ENCODE measurements around the gene ARSK.

The ARSK gene

GRCh38 chr5:95647886-95648860, 93.3 kb downstream of the ARSK start:
- peak; percentile 76 for DNase-seq (ENCODE audit: low read depth)

GRCh38 chr5:95649274-95649673, 94.4 kb downstream of the ARSK start:
- DNase-seq (ENCODE audit: low read depth): no peak

GRCh38 chr5:95649842-95650620, 95.1 kb downstream of the ARSK start:
- no peak for DNase-seq (ENCODE audit: low read depth)

- no peak for DNase-seq (ENCODE audit: low read depth)
Measured at GRCh38 chr5:95652849-95653248, 97.9 kb downstream of the ARSK start.

GRCh38 chr5:95654196-95654595, 99.3 kb downstream of the ARSK start:
- DNase-seq (ENCODE audit: low read depth): no peak
